ENCODE measurements around the gene SEMA3B. TPM values are rescaled to one million over a fixed set of nuclear protein-coding genes. Genes with fewer than 3 reads are reported as not detected.

Gene SEMA3B
- total and polyA plus RNA-seq, 9 of the 15 experiments (the other 6 are each of a cell fraction or from before 2014, with no cell fraction given): 0.03 to 1.8 (median 0.55) TPM; not detected in 1

GRCh38 chr3:50298836-50299637, 30.1 kb downstream of the SEMA3B start, which contains the start of the genes HYAL3 and NAA80 (continued):
- TF ChIP-seq MCM5 (IDR thresholded peaks at IDR 0.05; ENCODE audit: low read depth): no peak
- TF ChIP-seq ILK (tag; IDR thresholded peaks at IDR 0.05; ENCODE audit: borderline replicate concordance, low read depth): no peak
- 0 out of 2 replicates have a peak, but pooled peaks have one; percentile 26 for TF ChIP-seq ZBTB49 (CRISPR knock-in tag; IDR thresholded peaks at IDR 0.05; ENCODE audit: borderline replicate concordance)
- peak; percentile 92 for TF ChIP-seq TFAP4 (CRISPR knock-in tag; IDR thresholded peaks at IDR 0.05; ENCODE audit: borderline replicate concordance)
- TF ChIP-seq ARID3A (IDR thresholded peaks at IDR 0.05; ENCODE audit: borderline replicate concordance, low read depth, low read length): no peak
- no peak for TF ChIP-seq GATAD2B (IDR thresholded peaks at IDR 0.05; ENCODE audit: borderline replicate concordance)
- TF ChIP-seq SUPT5H (IDR thresholded peaks at IDR 0.05): peak; percentile 60
- TF ChIP-seq KAT7 (CRISPR knock-in tag; IDR thresholded peaks at IDR 0.05; ENCODE audit: borderline replicate concordance): 0 out of 2 replicates have a peak, but pooled peaks have one; percentile 30
- TF ChIP-seq SNRNP70 (optimal IDR thresholded peaks at IDR 0.05; ENCODE audit: low read depth, low read length): no peak
- TF ChIP-seq ATF7 (IDR thresholded peaks at IDR 0.05): no peak
- no peak for TF ChIP-seq FOXO4 (CRISPR knock-in tag; IDR thresholded peaks at IDR 0.05)
- TF ChIP-seq NFRKB (IDR thresholded peaks at IDR 0.05; ENCODE audit: low read depth): no peak
- TF ChIP-seq PHB (CRISPR knock-in tag; IDR thresholded peaks at IDR 0.05): no peak
- peak; percentile 79 to 86 for TF ChIP-seq MNT (conservative IDR thresholded peaks at IDR 0.05)
- no peak for TF ChIP-seq ZNF146 (CRISPR knock-in tag; IDR thresholded peaks at IDR 0.05; ENCODE audit: unreplicated experiment)
- no peak for TF ChIP-seq ZBED1 (IDR thresholded peaks at IDR 0.05)
- TF ChIP-seq ZNF668 (CRISPR knock-in tag; IDR thresholded peaks at IDR 0.05): no peak
- no peak for TF ChIP-seq MITF (IDR thresholded peaks at IDR 0.05)
